Activated CD8-positive, alpha-beta T cell treated with anti-CD3 and anti-CD28 coated beads for 36 hours (primary cell): ENCODE measurements around the gene B3GNT8. TPM values are rescaled to one million over a fixed set of nuclear protein-coding genes. Genes with fewer than 3 reads are reported as not detected.

Experiments used
- ATAC-seq: fragments of 200-7000 bp; cut with Tn5 transposase; one replicate; pipeline ENCODE4 v1.10.0; 2021; ENCODE audit warnings: mild to moderate bottlenecking, moderate library complexity
- CTCF ChIA-PET: fragments of 350-600 bp; sonication (Branson Sonifier 250); formaldehyde crosslinking; loops from one replicate; lab custom pipeline; 2021; ENCODE audit warnings: antibody characterized with exemption; lab: Charles Lee
- POLR2A ChIA-PET: fragments of 350-600 bp; sonication (Branson Sonifier 250); formaldehyde crosslinking; loops from one replicate; lab custom pipeline; 2021; ENCODE audit warnings: antibody characterized with exemption; lab: Charles Lee
- DNase-seq: peaks from one replicate; pipeline ENCODE4 v3.0.0-alpha.2; 2020
- H3K27ac Mint-ChIP-seq: one replicate; pipeline ENCODE4 v1.8.0; 2021; ENCODE audit warnings: mild to moderate bottlenecking, mixed read lengths
- H3K27me3 Mint-ChIP-seq: one replicate; pipeline ENCODE4 v1.8.0; 2021; ENCODE audit warnings: mixed read lengths
- H3K36me3 Mint-ChIP-seq: one replicate; pipeline ENCODE4 v1.8.0; 2021; ENCODE audit warnings: low read depth, mixed read lengths
- H3K4me1 Mint-ChIP-seq: one replicate; pipeline ENCODE4 v1.8.0; 2021; ENCODE audit warnings: low read depth, mixed read lengths
- H3K4me3 Mint-ChIP-seq: one replicate; pipeline ENCODE4 v1.8.0; 2021; ENCODE audit warnings: mild to moderate bottlenecking, moderate library complexity, mixed read lengths
- H3K9me3 Mint-ChIP-seq: one replicate; pipeline ENCODE4 v1.8.0; 2021; ENCODE audit warnings: mixed read lengths
- intact Hi-C: fragments of 100-400 bp; cut with micrococcal nuclease; formaldehyde crosslinking; loops from one replicate; pipeline ENCODE4 v1.10.0; 2022
- total RNA-seq, 2 experiments: library from RNA; stranded (reverse); gene quantifications; one replicate each; pipeline ENCODE4 v1.2.3, GENCODE V29; 2021
- TF ChIP-seq, protein P1 (sequence below): fragments of 200-600 bp; IDR thresholded peaks from one replicate; pipeline ENCODE4 v1.8.0; 2022; ENCODE audit warnings: antibody characterized with exemption, mild to moderate bottlenecking

B3GNT8 gene
- total RNA-seq, 2 experiments from 2014 or later: 0.59 to 1.1 TPM

DNA sequence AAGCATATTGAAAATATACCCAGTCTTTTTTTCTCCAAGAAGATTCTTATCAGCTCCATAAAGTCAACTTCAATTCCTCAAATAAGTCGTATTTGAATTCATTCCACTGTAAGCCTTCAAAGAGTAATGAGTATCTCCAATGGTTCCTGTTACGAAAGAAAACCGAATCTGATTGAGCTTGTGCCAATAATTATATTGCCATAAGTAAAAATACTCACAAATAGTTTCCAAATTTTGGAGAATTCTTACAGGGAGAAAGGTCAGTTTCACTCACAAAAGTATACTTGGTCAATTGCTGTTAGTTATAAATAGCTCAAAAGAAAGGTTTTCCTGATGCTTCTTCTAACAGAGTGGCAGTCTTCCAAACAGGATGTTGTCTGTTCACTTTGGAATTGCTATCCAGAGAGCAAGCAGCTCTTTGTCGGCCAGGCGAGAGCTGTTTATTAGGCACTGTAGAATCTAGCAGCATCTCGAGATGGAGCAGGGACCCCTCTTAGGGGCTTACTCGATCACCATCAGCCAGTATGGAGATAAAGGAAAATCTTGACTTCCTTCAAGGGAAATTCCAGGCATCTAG lies 29.3 kb upstream of the B3GNT8 start:
- no peak for DNase-seq
- no peaks in the 10 kb centered on the region for H3K9me3 Mint-ChIP-seq
- no peak for ATAC-seq
- peaks cover 17% of the 10 kb centered on the region for H3K27me3 Mint-ChIP-seq
- no peaks in the 10 kb centered on the region for H3K36me3 Mint-ChIP-seq
- H3K27ac Mint-ChIP-seq: no peak overlapping the region
- ChIA-PET CTCF (interaction anchor here (1.2 to 15.6 kb wide), 4 partner anchors 82 to 141 kb away, joined by 4 to 272 read pairs (median 5); partner anchors contain the start of gene CEACAM21), POLR2A (no interaction called here)
- H3K4me1 Mint-ChIP-seq: peaks cover 14% of the 10 kb centered on the region
- no peak overlapping the region for H3K4me3 Mint-ChIP-seq
- TF ChIP-seq, protein P1, sequence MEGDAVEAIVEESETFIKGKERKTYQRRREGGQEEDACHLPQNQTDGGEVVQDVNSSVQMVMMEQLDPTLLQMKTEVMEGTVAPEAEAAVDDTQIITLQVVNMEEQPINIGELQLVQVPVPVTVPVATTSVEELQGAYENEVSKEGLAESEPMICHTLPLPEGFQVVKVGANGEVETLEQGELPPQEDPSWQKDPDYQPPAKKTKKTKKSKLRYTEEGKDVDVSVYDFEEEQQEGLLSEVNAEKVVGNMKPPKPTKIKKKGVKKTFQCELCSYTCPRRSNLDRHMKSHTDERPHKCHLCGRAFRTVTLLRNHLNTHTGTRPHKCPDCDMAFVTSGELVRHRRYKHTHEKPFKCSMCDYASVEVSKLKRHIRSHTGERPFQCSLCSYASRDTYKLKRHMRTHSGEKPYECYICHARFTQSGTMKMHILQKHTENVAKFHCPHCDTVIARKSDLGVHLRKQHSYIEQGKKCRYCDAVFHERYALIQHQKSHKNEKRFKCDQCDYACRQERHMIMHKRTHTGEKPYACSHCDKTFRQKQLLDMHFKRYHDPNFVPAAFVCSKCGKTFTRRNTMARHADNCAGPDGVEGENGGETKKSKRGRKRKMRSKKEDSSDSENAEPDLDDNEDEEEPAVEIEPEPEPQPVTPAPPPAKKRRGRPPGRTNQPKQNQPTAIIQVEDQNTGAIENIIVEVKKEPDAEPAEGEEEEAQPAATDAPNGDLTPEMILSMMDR: no peak
- intact Hi-C loops: no loop called here

DNA sequence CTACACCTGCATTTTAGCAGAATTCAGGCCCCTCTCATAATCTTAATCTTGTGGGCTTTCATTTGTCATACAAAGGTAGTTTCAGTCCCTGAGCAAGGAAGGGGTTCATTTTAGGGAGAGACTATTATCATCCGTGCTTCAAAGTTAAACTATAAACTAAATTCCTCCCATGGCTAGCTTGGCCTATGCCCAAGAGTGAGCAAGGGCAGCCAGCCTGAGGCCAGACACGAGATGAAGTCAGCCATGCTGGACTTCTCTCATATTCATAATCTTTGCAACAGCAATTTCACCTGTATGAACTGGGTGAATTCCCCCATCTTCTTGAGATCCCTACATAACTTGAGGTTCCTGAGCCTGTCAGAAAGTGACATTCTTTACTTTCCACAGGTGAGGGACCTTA lies 28.8 kb upstream of the B3GNT8 start:
- ChIA-PET POLR2A (no interaction called here), CTCF (interaction anchor here (1.2 to 15.6 kb wide), 4 partner anchors 83 to 141 kb away, joined by 4 to 272 read pairs (median 5); partner anchors contain the start of gene CEACAM21)
- H3K9me3 Mint-ChIP-seq: no peaks in the 10 kb centered on the region
- H3K36me3 Mint-ChIP-seq: no peaks in the 10 kb centered on the region
- no peak for DNase-seq
- ATAC-seq: no peak
- intact Hi-C loops: no loop called here
- peaks cover 17% of the 10 kb centered on the region for H3K27me3 Mint-ChIP-seq
- TF ChIP-seq, protein P1: no peak
- H3K27ac Mint-ChIP-seq: no peak overlapping the region
- H3K4me3 Mint-ChIP-seq: no peak overlapping the region
- H3K4me1 Mint-ChIP-seq: peaks cover 14% of the 10 kb centered on the region

GRCh38 chr19:41452584-41453275 lies 25.6 kb upstream of the B3GNT8 start:
- H3K9me3 Mint-ChIP-seq: no peaks in the 10 kb centered on the region
- H3K36me3 Mint-ChIP-seq: no peaks in the 10 kb centered on the region
- ATAC-seq (no peak), DNase-seq (no peak)
- ChIA-PET CTCF (interaction anchor here (15.6 kb wide), 1 partner anchor 117 kb away, joined by 272 read pairs; the partner anchor contains the start of gene CEACAM21), POLR2A (no interaction called here)
- peaks cover 11% of the 10 kb centered on the region for H3K4me1 Mint-ChIP-seq
- no peak overlapping the region for H3K4me3 Mint-ChIP-seq
- TF ChIP-seq, protein P1: no peak
- intact Hi-C loops: no loop called here
- H3K27ac Mint-ChIP-seq: no peak overlapping the region
- H3K27me3 Mint-ChIP-seq: peaks cover 9% of the 10 kb centered on the region

- no peaks in the 10 kb centered on the region for H3K9me3 Mint-ChIP-seq
- no peaks in the 10 kb centered on the region for H3K36me3 Mint-ChIP-seq
- no peaks in the 10 kb centered on the region for H3K4me1 Mint-ChIP-seq
- H3K4me3 Mint-ChIP-seq: no peak overlapping the region
- ATAC-seq (no peak), DNase-seq (no peak)
- TF ChIP-seq, protein P1: no peak
- intact Hi-C loops: loop anchor here (5.0 kb wide), 1 partner anchor 122 kb away; no protein-coding TSS in a partner anchor
- peaks cover 8% of the 10 kb centered on the region for H3K27me3 Mint-ChIP-seq
- ChIA-PET CTCF (interaction anchor here (0.6 to 15.6 kb wide), 30 partner anchors 10 to 264 kb away, joined by 3 to 272 read pairs (median 7); partner anchors contain the start of genes B3GNT8, CEACAM21 and DMAC2), POLR2A (interaction anchor here (1.0 to 4.0 kb wide), 4 partner anchors 10 to 96 kb away, joined by 3 to 14 read pairs (median 4); partner anchors contain the start of gene DMAC2)
- H3K27ac Mint-ChIP-seq: no peak overlapping the region
Observed at GRCh38 chr19:41449865-41450178, 22.6 kb upstream of the B3GNT8 start.
